Measurements from ENCODE around the gene GABPB1. TPM values are rescaled to one million over a fixed set of nuclear protein-coding genes. Genes with fewer than 3 reads are reported as not detected.

The GABPB1 gene
- polyA plus RNA-seq, 2 donors, result 5.1 to 7.3 TPM

GRCh38 chr15:50251638-50252182, 103.3 kb downstream of the GABPB1 start:
- H3K27me3 ChIP-seq (ENCODE audit: control insufficient read depth in 1 of 2, insufficient read depth in 2 of 2, low read length in 2 of 2), result no peaks in the 10 kb centered on the region
- no peaks in the 10 kb centered on the region for H3K36me3 ChIP-seq (ENCODE audit: control insufficient read depth in 2 of 2, insufficient read depth in 2 of 2, low read length in 1 of 2)
- WGBS, 2 donors, result 80 to 93% methylated on average over 11 of the region's 11 CpGs
- no peaks in the 10 kb centered on the region for H3K9me3 ChIP-seq (ENCODE audit: control insufficient read depth in 2 of 2, insufficient read depth in 1 of 2, low read depth in 1 of 2, low read length in 1 of 2)
- no peak overlapping the region for H3K4me3 ChIP-seq (ENCODE audit: low read depth in 1 of 2, low read length in 2 of 2)
- H3K4me1 ChIP-seq (ENCODE audit: control insufficient read depth in 2 of 2, insufficient read depth in 2 of 2, low read length in 1 of 2), result peaks cover 0 to 5% of the 10 kb centered on the region in 2 donors
- no peak overlapping the region for H3K27ac ChIP-seq (ENCODE audit: low read depth in 2 of 2, low read length in 1 of 2)

- no peaks in the 10 kb centered on the region for H3K9me3 ChIP-seq (ENCODE audit: control insufficient read depth in 2 of 2, insufficient read depth in 1 of 2, low read depth in 1 of 2, low read length in 1 of 2)
- H3K36me3 ChIP-seq (ENCODE audit: control insufficient read depth in 2 of 2, insufficient read depth in 2 of 2, low read length in 1 of 2), result no peaks in the 10 kb centered on the region
- WGBS, 2 donors, result 70 to 75% methylated on average over 6 of the region's 6 CpGs
- no peaks in the 10 kb centered on the region for H3K27me3 ChIP-seq (ENCODE audit: control insufficient read depth in 1 of 2, insufficient read depth in 2 of 2, low read length in 2 of 2)
- H3K4me1 ChIP-seq (ENCODE audit: control insufficient read depth in 2 of 2, insufficient read depth in 2 of 2, low read length in 1 of 2), result peaks cover 0 to 5% of the 10 kb centered on the region in 2 donors
- no peak overlapping the region for H3K4me3 ChIP-seq (ENCODE audit: low read depth in 1 of 2, low read length in 2 of 2)
- no peak overlapping the region for H3K27ac ChIP-seq (ENCODE audit: low read depth in 2 of 2, low read length in 1 of 2)
These were observed 104.1 kb downstream of the GABPB1 start for GRCh38 chr15:50250760-50251394.

GRCh38 chr15:50249704-50250103, 105.3 kb downstream of the GABPB1 start:
- Histone ChIP-seq H3K4me1 (ENCODE audit: control insufficient read depth in 2 of 2, insufficient read depth in 2 of 2, low read length in 1 of 2) (peaks cover 0 to 5% of the 10 kb centered on the region in 2 donors), H3K27ac (ENCODE audit: low read depth in 2 of 2, low read length in 1 of 2) (no peak overlapping the region), H3K9me3 (ENCODE audit: control insufficient read depth in 2 of 2, insufficient read depth in 1 of 2, low read depth in 1 of 2, low read length in 1 of 2) (no peaks in the 10 kb centered on the region), H3K27me3 (ENCODE audit: control insufficient read depth in 1 of 2, insufficient read depth in 2 of 2, low read length in 2 of 2) (no peaks in the 10 kb centered on the region), H3K36me3 (ENCODE audit: control insufficient read depth in 2 of 2, insufficient read depth in 2 of 2, low read length in 1 of 2) (no peaks in the 10 kb centered on the region), H3K4me3 (ENCODE audit: low read depth in 1 of 2, low read length in 2 of 2) (no peak overlapping the region)
- 54 to 69% methylated on average over 2 of the region's 2 CpGs for WGBS, 2 donors

GRCh38 chr15:50248994-50249582, 105.9 kb downstream of the GABPB1 start:
- WGBS, 2 donors, result 53 to 61% methylated on average over 4 of the region's 4 CpGs
- Histone ChIP-seq H3K4me3 (ENCODE audit: low read depth in 1 of 2, low read length in 2 of 2) (no peak overlapping the region), H3K9me3 (ENCODE audit: control insufficient read depth in 2 of 2, insufficient read depth in 1 of 2, low read depth in 1 of 2, low read length in 1 of 2) (no peaks in the 10 kb centered on the region), H3K36me3 (ENCODE audit: control insufficient read depth in 2 of 2, insufficient read depth in 2 of 2, low read length in 1 of 2) (no peaks in the 10 kb centered on the region), H3K27ac (ENCODE audit: low read depth in 2 of 2, low read length in 1 of 2) (no peak overlapping the region), H3K27me3 (ENCODE audit: control insufficient read depth in 1 of 2, insufficient read depth in 2 of 2, low read length in 2 of 2) (no peaks in the 10 kb centered on the region), H3K4me1 (ENCODE audit: control insufficient read depth in 2 of 2, insufficient read depth in 2 of 2, low read length in 1 of 2) (peaks cover 0 to 5% of the 10 kb centered on the region in 2 donors)

GRCh38 chr15:50247819-50248655, 107.0 kb downstream of the GABPB1 start:
- 65 to 67% methylated on average over 14 of the region's 14 CpGs for WGBS, 2 donors
- Histone ChIP-seq H3K4me3 (ENCODE audit: low read depth in 1 of 2, low read length in 2 of 2) (no peak overlapping the region), H3K27ac (ENCODE audit: low read depth in 2 of 2, low read length in 1 of 2) (peak overlapping the region in 1 of 2 donors; percentile 11), H3K9me3 (ENCODE audit: control insufficient read depth in 2 of 2, insufficient read depth in 1 of 2, low read depth in 1 of 2, low read length in 1 of 2) (no peaks in the 10 kb centered on the region), H3K36me3 (ENCODE audit: control insufficient read depth in 2 of 2, insufficient read depth in 2 of 2, low read length in 1 of 2) (no peaks in the 10 kb centered on the region), H3K27me3 (ENCODE audit: control insufficient read depth in 1 of 2, insufficient read depth in 2 of 2, low read length in 2 of 2) (no peaks in the 10 kb centered on the region), H3K4me1 (ENCODE audit: control insufficient read depth in 2 of 2, insufficient read depth in 2 of 2, low read length in 1 of 2) (peaks cover 0 to 5% of the 10 kb centered on the region in 2 donors)

GRCh38 chr15:50246631-50247030, 108.4 kb downstream of the GABPB1 start:
- no peaks in the 10 kb centered on the region for H3K27me3 ChIP-seq (ENCODE audit: control insufficient read depth in 1 of 2, insufficient read depth in 2 of 2, low read length in 2 of 2)
- no peak overlapping the region for H3K27ac ChIP-seq (ENCODE audit: low read depth in 2 of 2, low read length in 1 of 2)
- no peaks in the 10 kb centered on the region for H3K9me3 ChIP-seq (ENCODE audit: control insufficient read depth in 2 of 2, insufficient read depth in 1 of 2, low read depth in 1 of 2, low read length in 1 of 2)
- H3K36me3 ChIP-seq (ENCODE audit: control insufficient read depth in 2 of 2, insufficient read depth in 2 of 2, low read length in 1 of 2), result no peaks in the 10 kb centered on the region
- no peak overlapping the region for H3K4me3 ChIP-seq (ENCODE audit: low read depth in 1 of 2, low read length in 2 of 2)
- 91 to 97% methylated on average over 2 of the region's 2 CpGs for WGBS, 2 donors
- H3K4me1 ChIP-seq (ENCODE audit: control insufficient read depth in 2 of 2, insufficient read depth in 2 of 2, low read length in 1 of 2), result peaks cover 0 to 5% of the 10 kb centered on the region in 2 donors

GRCh38 chr15:50244959-50245624, 109.9 kb downstream of the GABPB1 start:
- no peaks in the 10 kb centered on the region for H3K36me3 ChIP-seq (ENCODE audit: control insufficient read depth in 2 of 2, insufficient read depth in 2 of 2, low read length in 1 of 2)
- WGBS, 2 donors, result 85% methylated on average over 2 of the region's 2 CpGs
- no peaks in the 10 kb centered on the region for H3K9me3 ChIP-seq (ENCODE audit: control insufficient read depth in 2 of 2, insufficient read depth in 1 of 2, low read depth in 1 of 2, low read length in 1 of 2)
- no peak overlapping the region for H3K27ac ChIP-seq (ENCODE audit: low read depth in 2 of 2, low read length in 1 of 2)
- peaks cover 0 to 5% of the 10 kb centered on the region in 2 donors for H3K4me1 ChIP-seq (ENCODE audit: control insufficient read depth in 2 of 2, insufficient read depth in 2 of 2, low read length in 1 of 2)
- H3K4me3 ChIP-seq (ENCODE audit: low read depth in 1 of 2, low read length in 2 of 2), result no peak overlapping the region
- no peaks in the 10 kb centered on the region for H3K27me3 ChIP-seq (ENCODE audit: control insufficient read depth in 1 of 2, insufficient read depth in 2 of 2, low read length in 2 of 2)

GRCh38 chr15:50244153-50244552, 110.8 kb downstream of the GABPB1 start:
- H3K4me3 ChIP-seq (ENCODE audit: low read depth in 1 of 2, low read length in 2 of 2), result no peak overlapping the region
- no peaks in the 10 kb centered on the region for H3K36me3 ChIP-seq (ENCODE audit: control insufficient read depth in 2 of 2, insufficient read depth in 2 of 2, low read length in 1 of 2)
- no peaks in the 10 kb centered on the region for H3K27me3 ChIP-seq (ENCODE audit: control insufficient read depth in 1 of 2, insufficient read depth in 2 of 2, low read length in 2 of 2)
- 99 to 100% methylated on average over 1 of the region's 1 CpG for WGBS, 2 donors
- peaks cover 0 to 5% of the 10 kb centered on the region in 2 donors for H3K4me1 ChIP-seq (ENCODE audit: control insufficient read depth in 2 of 2, insufficient read depth in 2 of 2, low read length in 1 of 2)
- no peak overlapping the region for H3K27ac ChIP-seq (ENCODE audit: low read depth in 2 of 2, low read length in 1 of 2)
- H3K9me3 ChIP-seq (ENCODE audit: control insufficient read depth in 2 of 2, insufficient read depth in 1 of 2, low read depth in 1 of 2, low read length in 1 of 2), result no peaks in the 10 kb centered on the region

Data from esophagus (tissue), 2 donors.